ENCODE data around the gene KRTAP5-3. TPM values are rescaled to one million over a fixed set of nuclear protein-coding genes. Genes with fewer than 3 reads are reported as not detected.

Gene KRTAP5-3
- total and polyA plus RNA-seq, 2 of the 8 experiments (the other 6 are each of a cell fraction or from before 2014, with no cell fraction given): not detected

DNA sequence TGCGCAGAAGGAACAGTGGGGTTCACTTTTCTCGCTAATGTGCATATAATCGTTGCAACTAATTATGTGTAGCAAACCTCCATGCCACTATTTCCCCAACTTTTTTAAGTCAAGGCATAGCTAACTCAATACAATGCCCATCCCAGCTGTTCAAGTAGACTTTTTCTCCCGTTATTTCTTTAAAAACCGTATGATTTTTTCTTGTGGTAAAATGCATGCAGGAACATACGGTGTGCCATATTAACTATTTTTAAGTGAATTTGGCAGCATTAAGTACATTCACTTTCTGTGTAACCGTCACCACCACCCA, 33.4 kb downstream of the KRTAP5-3 start (continued):
- TF ChIP-seq POLR2A (IDR thresholded peaks at IDR 0.05; ENCODE audit: control extremely low read depth in 1 of 2, low read depth in 2 of 2, low read length in 2 of 2) (no peak), CBX5 (IDR thresholded peaks at IDR 0.05; ENCODE audit: low read depth, low read length) (no peak), CREB1 (IDR thresholded peaks at IDR 0.05) (no peak), EGR1 (IDR thresholded peaks at IDR 0.05; ENCODE audit: borderline replicate concordance, low read depth, low read length) (no peak), TAF1 (IDR thresholded peaks at IDR 0.05; ENCODE audit: low read depth, low read length) (no peak)

All from H1 (cell line).